Adrenal gland (tissue), 5 donors: ENCODE results near the gene ZBTB14.

Source experiments
- POLR2A ChIP-seq, 2 donors: fragments of 450-650 bp; IDR thresholded peaks; one replicate each; pipeline ENCODE4 v1.6.1; 2017; ENCODE audit warnings: antibody characterized with exemption in 2 of 2, mild to moderate bottlenecking in 2 of 2, moderate library complexity in 1 of 2
- TF ChIP-seq, protein P1 (sequence below), 6 experiments: fragments of 450-650 bp in 4 of 6; fragments of 200-600 bp in 2 of 6; sonication (generic) in 1 of 6; IDR thresholded peaks; 1 replicate in 5 of 6; 2 replicates in 1 of 6; pipeline versions ENCODE4 v1.5.1 to v1.8.0; 2016 to 2021; ENCODE audit warnings: antibody characterized with exemption in 6 of 6, mild to moderate bottlenecking in 2 of 6, moderate library complexity in 1 of 6
- donor health status: DM: no; HTN: no; CAD: no.

GRCh38 chr18:5303636-5304035, 8.1 kb upstream of the ZBTB14 start:
- TF ChIP-seq, protein P1, sequence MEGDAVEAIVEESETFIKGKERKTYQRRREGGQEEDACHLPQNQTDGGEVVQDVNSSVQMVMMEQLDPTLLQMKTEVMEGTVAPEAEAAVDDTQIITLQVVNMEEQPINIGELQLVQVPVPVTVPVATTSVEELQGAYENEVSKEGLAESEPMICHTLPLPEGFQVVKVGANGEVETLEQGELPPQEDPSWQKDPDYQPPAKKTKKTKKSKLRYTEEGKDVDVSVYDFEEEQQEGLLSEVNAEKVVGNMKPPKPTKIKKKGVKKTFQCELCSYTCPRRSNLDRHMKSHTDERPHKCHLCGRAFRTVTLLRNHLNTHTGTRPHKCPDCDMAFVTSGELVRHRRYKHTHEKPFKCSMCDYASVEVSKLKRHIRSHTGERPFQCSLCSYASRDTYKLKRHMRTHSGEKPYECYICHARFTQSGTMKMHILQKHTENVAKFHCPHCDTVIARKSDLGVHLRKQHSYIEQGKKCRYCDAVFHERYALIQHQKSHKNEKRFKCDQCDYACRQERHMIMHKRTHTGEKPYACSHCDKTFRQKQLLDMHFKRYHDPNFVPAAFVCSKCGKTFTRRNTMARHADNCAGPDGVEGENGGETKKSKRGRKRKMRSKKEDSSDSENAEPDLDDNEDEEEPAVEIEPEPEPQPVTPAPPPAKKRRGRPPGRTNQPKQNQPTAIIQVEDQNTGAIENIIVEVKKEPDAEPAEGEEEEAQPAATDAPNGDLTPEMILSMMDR (IDR thresholded peaks at IDR 0.05): no peak
- no peak for TF ChIP-seq POLR2A (IDR thresholded peaks at IDR 0.05)
